CD4-positive, alpha-beta T cell treated with Interferon alpha-2 for 1 hour (primary cell): ENCODE data around the gene TAGLN2.

ENCODE experiments used
- DNase-seq, 2 donors: peaks; one replicate each; pipeline ENCODE4 v3.0.0-alpha.2; 2020 to 2022

The TAGLN2 gene

DNA sequence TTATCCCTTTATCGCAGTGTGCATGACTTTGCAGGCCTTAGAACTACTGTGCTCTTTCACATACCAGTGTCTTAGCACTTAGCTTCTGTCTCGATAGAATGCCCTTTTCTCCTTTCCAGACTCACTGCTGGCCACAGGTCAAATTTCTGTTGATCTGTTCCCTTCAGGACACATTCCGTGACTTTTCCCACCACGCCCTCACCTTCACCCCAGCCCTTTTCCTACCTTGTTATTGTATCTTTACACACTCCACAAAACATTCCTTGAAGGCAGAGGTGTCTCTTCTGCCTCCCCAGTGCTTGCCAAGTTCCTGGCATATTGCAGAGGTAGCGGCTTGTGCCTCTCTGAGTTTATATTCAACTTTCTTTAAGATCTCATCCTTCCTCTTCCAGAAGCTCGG, 23.8 kb upstream of the TAGLN2 start:
- no peak for DNase-seq

DNA sequence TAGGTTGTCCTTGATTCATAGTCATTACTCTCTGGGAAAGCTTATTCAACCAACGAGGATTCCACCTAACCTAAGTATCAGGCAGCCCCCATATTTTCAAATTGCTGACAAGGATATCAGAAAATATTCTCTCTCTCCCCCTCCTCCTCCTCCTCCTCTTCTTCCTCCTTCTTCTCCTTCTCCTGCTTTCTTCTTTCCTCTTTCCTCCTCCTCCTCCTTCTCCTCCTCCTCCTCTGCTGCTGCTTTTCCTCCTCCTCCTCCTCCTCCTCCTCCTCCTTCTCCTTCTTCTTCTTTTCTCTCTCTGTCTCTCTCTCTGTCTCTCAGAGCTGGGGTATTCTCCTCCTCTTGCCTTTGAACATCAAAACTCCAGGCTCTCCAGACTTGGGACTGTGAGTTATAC, 22.6 kb upstream of the TAGLN2 start:
- no peak for DNase-seq

DNA sequence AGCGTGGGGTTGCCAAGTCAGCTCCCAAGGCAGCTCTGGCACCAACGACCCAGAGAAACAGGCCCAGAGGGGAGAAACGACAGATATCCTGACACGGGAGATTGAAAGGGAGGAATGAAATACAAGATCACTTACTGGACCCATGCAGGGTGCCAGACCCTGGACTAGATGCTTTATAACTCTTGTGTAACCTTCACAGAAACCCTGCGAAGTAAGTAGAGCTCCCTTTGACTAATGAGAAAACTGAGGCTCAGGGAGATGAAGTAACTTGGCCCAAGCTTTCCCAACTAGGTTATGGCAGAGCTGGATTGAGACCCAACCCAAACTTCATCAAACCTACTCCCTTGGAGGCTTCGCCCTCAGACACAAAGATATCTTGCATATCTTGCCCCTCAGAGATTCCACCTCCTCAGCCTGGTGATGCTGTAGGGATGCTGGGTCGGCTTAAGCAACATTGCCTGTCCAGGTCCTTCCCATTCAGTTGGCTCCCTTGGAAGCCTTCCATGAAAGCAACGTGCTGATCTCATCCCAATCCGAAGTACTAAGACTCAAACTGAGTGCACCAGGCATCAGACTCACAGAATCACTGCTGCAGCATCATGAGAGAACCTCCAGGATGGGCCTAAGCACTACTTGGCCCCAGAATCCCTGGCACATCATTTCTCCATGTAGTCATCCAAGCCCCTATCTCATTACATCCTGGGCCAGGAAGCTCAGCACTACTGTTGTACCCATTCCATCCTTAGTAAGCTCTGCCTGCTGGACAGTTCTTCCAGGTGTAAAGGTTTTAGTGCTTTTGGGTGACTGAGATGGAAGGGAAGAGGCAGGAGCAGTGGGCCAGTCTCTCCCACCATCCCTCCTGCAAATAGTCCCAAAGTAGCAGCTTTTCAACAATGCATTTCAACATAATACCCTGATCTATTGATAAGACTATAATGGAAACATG, 21.2 kb upstream of the TAGLN2 start:
- DNase-seq = no peak

DNA sequence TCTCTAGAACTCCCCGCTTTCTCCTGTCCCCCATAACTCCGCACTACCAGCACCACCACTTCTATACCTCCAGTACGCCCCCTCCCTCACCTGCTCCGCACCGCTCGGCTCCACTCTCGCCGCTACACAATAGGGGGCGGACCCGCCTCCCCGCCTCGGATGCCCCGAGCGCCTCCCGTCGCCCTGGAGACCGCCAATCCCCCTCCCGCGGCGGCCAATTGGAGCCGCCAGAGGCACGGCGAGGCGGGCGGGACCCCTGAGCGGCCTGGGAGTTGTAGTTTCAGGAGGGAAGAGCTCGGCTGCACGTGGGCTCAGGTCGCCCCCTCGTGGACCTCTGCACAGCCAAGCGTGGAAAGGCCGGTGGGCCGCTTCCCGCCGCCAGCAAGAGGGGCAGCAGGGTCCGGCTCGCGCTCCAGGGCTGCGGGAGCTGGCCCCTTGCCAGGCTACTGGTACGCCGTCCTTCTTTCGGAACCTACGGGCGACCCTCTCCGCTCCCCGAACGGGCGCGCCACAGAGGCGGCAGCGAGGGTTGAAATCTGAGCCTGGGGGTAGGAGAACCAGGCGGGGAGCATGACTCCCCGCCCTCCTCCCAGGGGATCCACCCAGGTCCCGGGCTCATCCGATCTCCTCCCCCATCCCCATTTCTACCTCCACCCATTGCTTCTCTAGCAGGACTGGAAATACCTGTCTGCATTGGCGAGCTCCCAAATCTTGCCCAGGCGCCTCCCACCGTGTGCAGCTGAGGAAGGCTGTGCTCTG, 20.4 kb upstream of the TAGLN2 start, which contains the start of gene IGSF9:
Gene IGSF9 (minus strand): TSS at position 131 of the 759 bp plus-strand sequence. CDS start 2,159 bp downstream, outside the sequence.
- peak; percentile 81 for DNase-seq

DNA sequence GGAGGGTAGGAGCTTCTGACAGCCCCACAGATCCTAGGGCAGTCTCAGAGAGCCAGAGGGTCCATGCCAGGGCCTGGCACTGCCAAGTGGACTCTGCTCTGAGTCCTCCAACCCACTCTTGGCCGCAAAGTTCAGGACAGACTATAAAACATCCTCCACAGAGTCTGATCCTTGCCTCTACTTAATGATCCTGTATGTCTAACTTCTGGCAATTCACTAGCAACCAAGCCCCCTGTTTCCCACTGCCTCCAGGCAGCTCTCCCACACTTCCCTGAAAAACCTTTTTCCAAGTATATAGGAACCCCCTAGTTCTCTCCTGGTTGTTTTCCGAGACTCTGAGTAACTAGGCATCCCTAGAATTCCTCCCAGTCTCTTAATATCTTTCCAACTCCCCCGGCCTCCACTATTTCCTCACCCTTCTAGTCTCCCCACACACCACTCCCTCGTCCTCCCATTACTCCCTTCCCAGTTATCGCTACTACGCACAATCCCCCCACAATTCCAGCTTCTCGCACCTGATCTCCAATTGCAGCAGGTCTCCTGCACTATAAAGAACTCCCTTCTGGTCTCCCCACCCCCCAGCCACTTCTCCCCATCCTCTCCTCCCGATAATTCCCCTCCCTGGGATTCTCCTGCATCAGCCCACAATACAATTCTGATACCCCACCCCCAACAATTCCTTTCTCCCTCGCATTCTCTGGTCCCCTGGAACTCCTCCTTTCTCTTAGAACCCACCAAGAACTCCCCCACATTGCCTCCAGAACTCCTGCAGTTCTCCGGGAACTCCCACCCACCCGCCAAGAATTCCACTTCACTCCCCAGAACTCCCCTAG, 19.5 kb upstream of the TAGLN2 start:
- DNase-seq = no peak

DNA sequence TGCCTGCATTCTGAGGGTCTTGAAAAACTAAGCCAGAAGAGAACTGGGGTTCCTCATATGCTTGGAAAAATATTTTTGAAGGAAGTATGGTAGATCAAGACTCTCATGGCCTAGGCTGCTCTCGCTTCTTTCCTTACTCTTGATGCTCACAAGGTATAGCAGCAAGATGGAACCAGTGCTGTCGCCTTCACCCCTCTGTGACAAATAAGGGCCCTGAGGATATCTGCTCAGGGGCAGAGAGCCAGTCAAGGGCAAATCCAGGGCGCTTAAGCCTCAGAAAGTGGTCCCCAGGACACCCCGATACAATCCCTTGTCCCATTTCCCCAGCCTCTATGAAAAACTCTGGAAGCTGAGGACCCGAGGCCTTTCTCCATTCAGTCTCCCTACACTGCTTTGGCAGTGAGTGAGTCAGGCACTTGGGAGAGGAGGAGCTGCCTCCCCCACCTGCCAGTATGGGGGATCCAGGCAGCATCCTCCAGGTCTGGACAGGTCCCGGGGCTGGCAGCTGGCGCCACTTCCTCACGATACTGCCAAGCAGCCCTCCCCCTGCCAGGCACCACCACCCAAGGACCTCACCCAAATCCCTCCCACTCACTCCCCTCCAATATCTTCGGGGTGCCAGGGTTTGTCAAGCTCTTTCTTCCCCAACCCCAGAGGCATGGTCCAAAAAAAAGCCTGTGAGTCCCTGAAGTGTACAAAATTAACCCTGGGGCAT, 18.8 kb upstream of the TAGLN2 start:
- DNase-seq = no peak

DNA sequence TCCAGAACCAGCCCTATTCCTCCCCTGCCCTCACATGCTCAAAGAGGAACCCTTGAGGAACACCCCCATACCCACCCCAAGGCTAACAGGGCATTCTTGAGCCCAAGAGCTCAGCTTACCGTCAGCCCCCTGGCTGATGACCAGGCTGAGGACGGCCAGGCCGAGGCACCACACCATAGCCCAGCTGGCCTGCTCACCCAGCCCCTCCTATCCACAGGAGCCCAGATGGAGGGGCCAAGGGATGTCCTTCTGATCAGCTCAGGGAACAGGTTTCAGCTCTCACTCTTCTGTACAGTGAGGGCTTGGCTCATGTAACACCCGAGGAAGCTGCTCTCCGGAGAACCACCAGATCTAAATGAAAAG, 18.0 kb upstream of the TAGLN2 start:
- DNase-seq = no peak

DNA sequence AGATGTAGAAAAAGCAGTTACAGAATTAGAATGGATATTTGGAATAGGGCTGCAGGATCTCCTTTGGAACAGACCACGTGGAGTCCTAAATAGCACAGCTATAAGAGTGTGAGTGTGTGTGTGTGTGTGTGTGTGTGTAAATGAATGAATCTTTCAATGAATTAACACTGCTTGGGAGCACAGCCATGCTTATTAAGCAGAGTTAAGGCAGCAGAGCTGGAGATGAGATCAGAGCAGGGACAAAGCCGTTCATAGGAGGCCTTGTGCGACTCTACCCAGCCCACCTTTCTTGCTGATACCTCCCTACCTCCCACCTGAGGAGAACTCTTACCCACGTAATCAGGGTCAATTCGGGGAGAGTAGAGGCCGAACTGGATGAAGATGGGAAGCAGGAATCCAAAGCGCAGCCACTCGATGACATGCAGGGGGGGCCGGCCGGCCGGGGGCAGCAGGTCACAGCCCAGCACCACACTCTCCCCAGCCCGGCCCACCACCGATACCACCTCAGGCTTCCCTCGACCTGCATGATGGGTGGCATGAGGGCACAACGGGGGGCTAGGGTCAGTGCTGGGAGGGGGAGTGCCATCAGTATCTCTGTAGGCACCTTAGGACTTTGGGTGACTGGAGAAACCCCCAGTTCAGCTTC, 17.4 kb upstream of the TAGLN2 start:
- no peak for DNase-seq

DNA sequence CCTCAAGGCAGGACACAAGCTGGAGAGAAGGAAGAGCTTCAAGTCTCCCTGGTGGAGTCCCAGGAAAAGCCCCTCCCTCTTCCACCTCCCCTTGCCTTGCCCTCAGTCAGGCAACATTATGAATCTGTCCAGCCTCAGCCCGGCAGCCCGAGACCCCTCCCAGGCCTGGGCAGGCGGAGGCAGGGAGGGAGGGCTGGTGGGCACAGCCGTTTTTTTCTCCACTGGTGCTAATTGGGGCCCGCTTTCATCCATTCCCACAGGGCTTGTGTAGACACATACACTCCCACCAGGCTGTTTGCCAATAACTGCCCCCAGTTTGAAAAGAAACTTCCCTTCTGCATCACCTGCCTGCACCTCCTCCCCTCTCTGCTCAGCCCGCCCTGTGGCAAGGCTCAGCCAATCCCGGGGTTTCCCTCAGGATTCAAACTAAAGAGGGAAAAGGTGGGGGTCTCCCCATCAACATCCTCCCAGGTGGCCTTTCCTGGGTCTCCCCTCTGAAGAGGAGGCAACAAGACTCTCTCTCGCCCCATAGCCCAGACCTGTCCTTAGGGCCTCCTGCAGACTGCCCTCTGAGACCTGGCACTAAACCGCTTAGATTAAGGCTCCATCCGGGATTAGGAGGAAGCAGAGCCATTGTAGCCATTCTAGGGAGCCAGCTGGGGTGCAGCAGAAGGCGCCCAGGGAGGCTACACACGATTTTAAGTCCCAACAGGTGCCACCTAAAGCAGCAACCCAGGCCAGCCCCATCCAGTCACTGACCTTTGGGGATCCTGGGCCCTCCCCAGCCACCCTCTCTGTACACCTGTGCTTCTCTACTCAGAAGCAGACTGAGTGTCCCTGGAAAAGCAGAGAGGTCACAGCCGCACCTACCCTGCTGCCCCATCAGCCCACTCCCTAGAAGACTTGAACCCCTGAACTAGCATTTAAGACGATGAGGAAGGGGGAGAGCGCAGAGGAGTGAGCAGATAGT, 16.6 kb upstream of the TAGLN2 start:
- no peak for DNase-seq

DNA sequence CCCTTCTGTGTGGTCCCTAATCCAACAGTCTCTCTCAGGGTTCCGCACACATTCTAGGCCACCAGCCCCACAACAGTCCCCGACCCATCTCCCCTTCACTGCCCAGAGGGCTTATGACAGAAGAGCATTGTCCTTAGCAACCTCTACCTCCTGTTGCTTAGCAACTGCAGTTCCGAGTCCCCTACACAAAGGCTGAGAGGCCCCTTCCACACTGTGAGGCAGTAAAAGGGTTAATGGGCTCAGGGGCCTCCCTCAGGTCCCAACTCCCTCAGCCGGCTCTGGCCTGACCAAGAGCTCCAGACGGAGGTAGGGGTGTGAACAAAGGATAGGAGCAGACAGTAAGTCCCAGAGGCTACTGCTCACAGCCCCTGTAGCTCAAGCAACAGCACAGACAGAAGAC, 15.8 kb upstream of the TAGLN2 start:
- DNase-seq = no peak

DNA sequence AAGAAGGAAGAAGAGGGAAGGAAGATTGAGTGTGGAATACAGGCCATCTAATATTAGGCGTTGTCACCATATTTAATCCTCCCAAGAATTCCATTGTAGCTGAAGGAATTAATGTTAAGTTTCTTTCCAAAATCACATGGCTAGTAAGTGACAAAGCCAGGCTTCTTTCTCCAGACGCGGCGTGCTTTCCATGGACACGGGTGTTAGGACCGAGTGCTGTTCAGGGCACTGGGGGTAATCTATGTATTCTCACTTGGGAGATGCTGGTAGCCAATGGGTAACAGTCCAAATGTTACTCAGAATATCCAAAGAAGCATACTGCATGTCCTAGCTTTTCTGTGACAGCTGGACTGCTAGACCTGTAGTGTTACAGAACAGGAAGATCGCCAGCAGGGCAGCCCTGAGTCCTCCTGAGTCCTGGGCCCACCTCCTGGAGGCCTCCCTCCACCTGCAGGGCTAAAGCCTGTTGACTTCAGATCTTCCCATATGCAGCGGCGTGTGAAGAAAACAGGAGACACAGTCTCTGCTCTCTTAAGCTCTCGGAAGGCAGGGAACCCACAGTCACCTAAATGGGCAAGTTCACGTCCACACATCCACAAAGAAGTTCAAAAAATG, 14.8 kb upstream of the TAGLN2 start:
- DNase-seq = no peak

DNA sequence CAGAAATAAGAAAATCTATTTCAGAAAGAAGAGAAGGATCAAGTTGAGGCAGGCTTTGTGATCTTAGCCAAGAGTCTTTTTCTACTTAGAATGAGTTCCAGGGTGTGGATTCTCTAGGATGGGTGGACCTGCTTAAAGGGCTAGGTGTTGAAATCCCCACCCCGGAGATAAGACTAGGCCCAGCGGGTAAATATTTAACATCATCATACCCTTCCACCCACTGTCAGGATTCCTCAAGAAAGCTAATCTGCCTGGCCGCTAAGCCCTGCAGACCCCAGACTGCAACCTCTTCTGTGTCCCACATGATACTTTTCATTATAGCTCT, 14.3 kb upstream of the TAGLN2 start:
- DNase-seq = no peak

DNA sequence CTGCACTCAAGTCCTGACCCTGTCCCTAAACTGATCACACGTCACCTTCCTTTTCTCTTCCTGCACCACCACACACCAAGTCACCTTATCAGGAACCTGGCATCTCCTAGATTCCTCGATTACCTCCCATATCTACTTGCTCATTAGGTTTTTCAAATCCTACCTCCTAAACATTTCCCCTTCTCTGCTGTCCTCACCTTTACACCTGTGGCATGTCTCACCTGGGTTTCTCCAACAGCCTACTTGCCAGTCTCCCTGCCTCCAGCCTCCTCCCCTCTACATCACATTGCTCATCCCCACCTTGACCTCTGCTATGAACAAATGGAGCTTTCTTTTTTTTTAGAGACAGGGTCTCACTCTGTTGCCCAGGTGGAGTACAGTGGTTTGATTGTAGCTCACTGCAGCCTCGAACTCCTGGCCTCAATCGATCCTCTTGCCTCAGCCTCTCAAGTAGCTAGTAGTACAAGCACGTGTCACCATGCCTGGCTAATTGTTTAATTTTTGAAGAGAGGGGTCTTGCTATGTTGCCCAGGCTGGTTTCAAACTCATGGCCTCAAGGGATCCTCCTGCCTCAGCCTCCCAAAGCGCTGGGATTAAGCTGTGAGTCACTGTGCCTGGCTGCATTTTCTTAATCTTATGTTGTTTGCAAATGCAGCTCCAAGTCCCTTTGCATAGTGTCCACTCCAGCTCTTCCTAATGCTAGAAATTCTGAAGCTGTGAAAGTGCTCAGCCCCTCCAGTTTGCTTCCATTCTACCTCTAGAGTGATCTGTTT, 13.8 kb upstream of the TAGLN2 start:
- no peak for DNase-seq

DNA sequence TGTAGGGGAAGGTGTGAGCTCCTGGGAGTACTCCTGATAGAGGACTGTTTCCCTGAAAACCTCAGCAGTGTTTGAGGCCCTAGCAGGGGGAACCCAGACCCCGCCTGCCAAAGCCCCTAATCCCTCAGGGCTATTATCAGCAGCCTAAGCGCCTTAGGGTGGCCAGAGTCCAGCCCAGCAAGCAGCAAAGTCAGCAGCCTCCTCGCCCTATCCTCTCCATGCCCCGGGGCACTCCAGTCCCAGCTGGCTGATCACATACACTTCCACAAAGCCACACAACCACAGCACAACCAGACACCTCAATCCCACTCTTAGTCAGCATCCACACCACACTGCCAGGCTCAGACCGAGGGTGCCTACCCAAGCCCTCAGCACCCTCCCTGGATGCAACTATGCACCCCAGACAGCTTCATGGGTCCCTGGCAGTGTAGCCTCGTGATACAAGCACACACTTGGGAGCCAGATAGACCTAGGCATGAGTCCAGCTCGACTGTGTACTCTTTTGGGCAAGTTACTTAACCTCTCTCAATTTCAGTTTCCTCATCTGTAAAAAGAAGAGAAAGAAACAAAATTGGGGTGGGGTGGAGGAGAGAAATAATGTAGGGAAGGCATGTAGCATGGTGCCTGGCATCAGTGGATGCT, 13.0 kb upstream of the TAGLN2 start:
- DNase-seq = no peak

DNA sequence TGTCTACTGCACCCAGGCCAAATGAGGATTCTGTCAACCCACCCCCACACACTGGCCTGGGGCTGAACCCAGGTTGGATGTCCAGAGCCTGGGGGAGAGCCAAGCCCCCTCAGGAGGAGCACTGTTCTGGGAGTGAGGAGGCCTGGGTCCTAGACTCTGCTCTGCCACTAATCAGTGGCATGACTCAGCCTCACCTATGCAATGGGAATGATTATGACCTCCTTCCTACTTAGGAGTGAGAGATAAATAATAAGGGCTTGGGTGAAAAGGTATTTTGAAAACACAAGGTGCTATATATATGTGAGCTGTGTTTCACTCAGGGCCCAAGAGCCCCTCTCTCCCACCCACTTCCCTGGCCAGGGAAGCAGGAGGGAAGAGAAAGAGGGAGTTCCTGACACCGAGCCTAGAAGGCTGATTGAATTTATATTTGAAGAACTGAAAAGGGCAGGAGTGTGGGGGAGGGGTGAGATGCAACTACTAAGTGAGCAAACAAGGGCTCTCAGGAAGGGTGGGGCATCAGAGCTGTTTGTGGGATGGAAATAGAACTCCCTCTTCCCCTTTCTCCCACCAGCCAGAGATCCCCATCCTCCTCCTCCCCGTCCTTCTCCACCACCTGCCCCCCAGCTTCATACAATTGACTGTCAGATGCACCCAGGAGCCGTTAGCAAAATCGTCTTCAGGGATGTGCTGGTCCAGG, 11.9 kb upstream of the TAGLN2 start:
- no peak for DNase-seq

DNA sequence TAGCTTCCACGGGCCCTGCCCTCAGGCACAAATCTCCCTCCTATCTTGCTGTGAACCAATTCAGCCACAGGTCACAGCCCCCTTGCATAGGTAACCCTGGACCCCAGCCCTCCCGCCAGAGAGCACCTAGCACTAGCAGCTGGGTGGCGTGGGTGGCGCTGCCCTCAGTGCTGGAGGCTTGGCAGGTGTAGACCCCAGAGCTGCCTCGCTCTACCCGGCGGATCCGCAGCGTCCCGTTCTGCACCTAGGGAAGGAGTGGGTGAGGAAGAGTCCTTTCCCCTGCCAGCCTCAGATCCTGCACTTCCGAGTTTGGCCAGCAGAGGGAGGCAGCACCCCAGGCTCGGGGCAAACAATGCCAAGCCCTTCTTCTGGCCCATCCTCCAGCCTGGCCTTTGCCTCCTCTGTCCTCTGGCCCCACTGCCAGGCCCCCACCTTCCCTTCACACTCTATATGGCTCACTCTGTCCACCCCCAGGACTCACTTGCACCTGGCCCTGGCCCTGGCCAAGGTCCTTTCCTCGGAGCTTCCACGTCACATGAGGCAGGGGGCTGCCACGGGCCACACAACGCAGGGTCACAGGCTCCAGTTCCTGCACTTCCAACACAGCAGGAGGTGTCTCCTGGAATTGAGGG, 11.1 kb upstream of the TAGLN2 start:
- peak; percentile 73 to 82 for DNase-seq

DNA sequence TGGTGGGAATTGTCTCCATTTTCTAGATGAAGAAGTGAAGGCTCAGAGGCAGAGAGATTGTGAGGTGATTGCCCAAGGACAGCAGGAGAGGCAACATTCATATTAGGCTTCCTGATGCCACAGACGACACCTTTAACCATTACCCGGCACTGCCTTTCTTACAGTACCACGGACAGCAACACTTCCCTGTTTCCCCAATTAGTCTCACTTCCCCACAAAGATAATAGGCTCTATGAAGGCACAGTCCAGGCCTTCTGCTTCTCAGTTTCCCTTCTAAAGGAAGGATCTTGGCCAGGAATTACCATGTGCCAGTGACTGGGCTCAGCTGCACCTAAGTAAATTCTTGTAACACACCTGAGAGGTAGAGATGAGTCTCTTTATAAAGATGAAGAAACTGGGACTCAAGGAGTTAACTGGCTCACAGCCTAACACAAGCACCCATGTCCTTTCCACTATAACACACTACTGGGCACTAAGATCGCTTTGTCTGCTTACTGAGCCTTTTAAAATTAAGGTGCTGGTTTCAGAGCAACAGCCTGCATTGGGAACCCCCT, 10.5 kb upstream of the TAGLN2 start:
- DNase-seq = no peak

DNA sequence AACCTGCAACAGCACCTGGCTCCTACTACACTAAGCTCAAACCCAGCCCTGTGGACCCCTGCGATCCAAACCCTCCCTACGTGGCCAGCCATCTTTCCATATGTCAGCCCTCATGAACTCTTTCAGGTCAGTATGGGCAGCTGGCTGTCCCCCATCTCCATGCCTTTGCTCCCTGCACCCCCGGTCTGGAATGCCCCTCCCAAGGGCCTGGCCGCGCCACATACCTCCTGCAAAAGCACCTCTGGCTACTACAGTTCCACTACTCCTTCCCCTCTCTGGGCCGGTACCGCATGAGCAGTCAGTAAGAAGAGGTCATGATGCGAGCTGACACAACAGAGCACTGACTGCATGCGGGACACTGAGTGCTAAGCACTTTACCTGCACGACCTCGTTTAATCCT, 10.0 kb upstream of the TAGLN2 start:
- no peak for DNase-seq
